BJ (cell line): ENCODE measurements around the gene HOXA5. TPM values are rescaled to one million over a fixed set of nuclear protein-coding genes. Genes with fewer than 3 reads are reported as not detected.

Experiments
- CTCF ChIA-PET: fragments of 350-600 bp; formaldehyde crosslinking; extraction: SDS; loops from one replicate; lab custom pipeline; 2021; ENCODE audit warnings: antibody characterized with exemption, inconsistent platforms; lab: Yijun Ruan, JAX
- POLR2A ChIA-PET: fragments of 300-600 bp; sonication (Branson Sonifier 250); formaldehyde crosslinking; extraction: SDS; loops from one replicate; lab custom pipeline; 2021; ENCODE audit warnings: antibody characterized with exemption; lab: Charles Lee
- DNase-seq: peaks from one replicate; pipeline ENCODE4 v3.0.0-alpha.2; 2011; ENCODE audit warnings: low read depth
- H3K27me3 ChIP-seq: 2 replicates; pipeline ENCODE4 v1.6.0; 2011; ENCODE audit warnings: low read length; ENCODE audit not compliant: control insufficient read depth, insufficient read depth
- H3K36me3 ChIP-seq: 2 replicates; pipeline ENCODE4 v1.5.1; 2011; ENCODE audit warnings: low read length; ENCODE audit not compliant: control insufficient read depth, insufficient read depth
- H3K4me3 ChIP-seq: 2 replicates; pipeline ENCODE4 v1.5.1; 2011; ENCODE audit warnings: low read depth, mild to moderate bottlenecking, control low read depth, low read length
- CTCF ChIP-seq: IDR thresholded peaks from 2 replicates; pipeline ENCODE4 v1.5.1; 2011; ENCODE audit warnings: low read depth, mild to moderate bottlenecking, control low read depth, inconsistent platforms, low read length, moderate library complexity; ENCODE audit not compliant: insufficient read depth
- polyA plus RNA-seq: library from polyadenylated mRNA; depleted of rRNA; stranded (reverse); fragments of >200 nt; gene quantifications from 2 replicates; pipeline ENCODE4 v1.2.3, GENCODE V29; 2011

Gene HOXA5
- polyA plus RNA-seq, 1 experiment, result 1.2 TPM

GRCh38 chr7:27112361-27112760, 31.1 kb downstream of the HOXA5 start:
- Histone ChIP-seq H3K27me3 (peaks cover 14% of the 10 kb centered on the region), H3K36me3 (peaks cover 2% of the 10 kb centered on the region; the same call in 1 of the 2 replicates), H3K4me3 (no peak overlapping the region)
- no peak for DNase-seq
- ChIA-PET CTCF (no interaction called here), POLR2A (no interaction called here)
- no peak for TF ChIP-seq CTCF

DNA sequence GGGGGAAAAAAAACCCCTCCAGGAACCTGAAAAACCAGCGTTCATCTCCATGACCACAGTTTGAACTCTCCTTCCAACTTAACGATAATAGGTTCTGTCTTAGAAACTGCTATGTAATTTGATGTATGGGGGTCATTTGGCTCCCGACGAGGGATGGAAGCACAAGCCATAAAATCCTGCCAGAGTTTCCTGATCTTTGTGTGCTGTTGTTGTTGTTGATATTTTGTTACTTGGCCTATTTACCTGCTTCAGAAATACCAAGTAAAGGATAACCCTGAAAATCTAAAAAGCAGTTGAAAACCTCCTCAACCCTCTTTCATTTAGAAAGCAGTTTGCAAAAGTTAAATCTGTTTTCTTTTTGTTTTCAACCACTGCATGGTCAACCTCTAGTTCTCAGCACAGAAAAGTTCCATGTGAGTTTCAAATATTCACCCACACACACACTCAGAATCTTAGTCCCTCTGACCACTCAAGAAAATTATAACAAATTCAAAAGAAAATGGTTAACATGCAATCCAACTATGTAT, 31.7 kb downstream of the HOXA5 start:
- ChIA-PET CTCF (interaction anchor here (1.0 kb wide), 1 partner anchor 39 kb away, joined by 3 read pairs; no protein-coding TSS in a partner anchor), POLR2A (no interaction called here)
- H3K4me3 ChIP-seq, result no peak overlapping the region
- peaks cover 13% of the 10 kb centered on the region for H3K27me3 ChIP-seq
- TF ChIP-seq CTCF, result no peak
- DNase-seq, result no peak
- H3K36me3 ChIP-seq, result peaks cover 2% of the 10 kb centered on the region; the same call in 1 of the 2 replicates

- ChIA-PET POLR2A (no interaction called here), CTCF (interaction anchor here (1.0 to 1.4 kb wide), 2 partner anchors 15 to 39 kb away, joined by 3 to 6 read pairs; partner anchors contain the start of gene HOXA1)
- H3K4me3 ChIP-seq, result no peak overlapping the region; the same call in 1 of the 2 replicates
- no peak for DNase-seq
- peaks cover 2% of the 10 kb centered on the region; the same call in 1 of the 2 replicates for H3K36me3 ChIP-seq
- peaks cover 16% of the 10 kb centered on the region for H3K27me3 ChIP-seq
- TF ChIP-seq CTCF, result no peak
Observed at GRCh38 chr7:27111042-27111750, 32.3 kb downstream of the HOXA5 start.

GRCh38 chr7:27110186-27111031, 33.1 kb downstream of the HOXA5 start:
- no peak for TF ChIP-seq CTCF
- ChIA-PET POLR2A (no interaction called here), CTCF (interaction anchor here (1.0 to 1.4 kb wide), 2 partner anchors 14 to 40 kb away, joined by 3 to 6 read pairs; partner anchors contain the start of gene HOXA1)
- Histone ChIP-seq H3K4me3 (peak overlapping the region; percentile 17), H3K27me3 (peaks cover 17% of the 10 kb centered on the region), H3K36me3 (peaks cover 2% of the 10 kb centered on the region; the same call in 1 of the 2 replicates)
- DNase-seq, result peak; percentile 56
